ENCODE data around the gene C20orf96.

The C20orf96 gene

GRCh38 chr20:275791-276190 lies 14.8 kb downstream of the C20orf96 start:
- H3K27ac ChIP-seq (ENCODE audit: low read depth, low read length) = no peak overlapping the region
- H3K23ac ChIP-seq (ENCODE audit: low read length) = no peak overlapping the region

GRCh38 chr20:273884-274283 lies 16.7 kb downstream of the C20orf96 start:
- Histone ChIP-seq H3K27me3 (ENCODE audit: insufficient read depth, low read length) (no peaks in the 10 kb centered on the region), H3K9me3 (ENCODE audit: insufficient read depth, low read depth, low read length) (no peaks in the 10 kb centered on the region), H3K79me2 (ENCODE audit: control insufficient read depth, insufficient read depth, low read length, poor library complexity) (no peaks in the 10 kb centered on the region), H3K4ac (ENCODE audit: low read depth, low read length) (no peak overlapping the region), H2AK5ac (ENCODE audit: low read length) (no peak overlapping the region), H3K4me1 (ENCODE audit: control insufficient read depth in 1 of 2, insufficient read depth in 2 of 2, low read length in 2 of 2) (no peaks in the 10 kb centered on the region), H3K9ac (ENCODE audit: low read length) (no peak overlapping the region), H3K27ac (ENCODE audit: low read depth, low read length) (no peak overlapping the region), H2AFZ (ENCODE audit: insufficient read depth, low read length, poor library complexity) (no peak overlapping the region), H3K36me3 (ENCODE audit: control insufficient read depth in 1 of 2, insufficient read depth in 2 of 2, low read length in 2 of 2) (peaks cover 13 to 29% of the 10 kb centered on the region in 2 experiments), H4K12ac (ENCODE audit: low read depth, low read length) (no peak overlapping the region), H3K23ac (ENCODE audit: low read length) (no peak overlapping the region), H3K18ac (ENCODE audit: low read length) (no peak overlapping the region), H2BK5ac (ENCODE audit: low read depth, low read length, poor library complexity) (no peak overlapping the region), H3K4me2 (ENCODE audit: low read length) (no peak overlapping the region), H3K14ac (ENCODE audit: low read length) (no peak overlapping the region), H4K91ac (ENCODE audit: low read depth, low read length) (no peak overlapping the region), H3K4me3 (ENCODE audit: low read depth, low read length) (no peak overlapping the region), H2BK120ac (ENCODE audit: insufficient read depth, low read length, poor library complexity) (no peak overlapping the region), H2BK12ac (ENCODE audit: low read length) (no peak overlapping the region), H4K8ac (ENCODE audit: low read depth, low read length) (no peak overlapping the region), H3K79me1 (ENCODE audit: low read length) (no peaks in the 10 kb centered on the region)
- DNase-seq = no peak
- WGBS (ENCODE audit: extremely low coverage, insufficient coverage, insufficient read length) = no CpG with 5 or more reads among the region's 3 CpGs

More at GRCh38 chr20:275791-276190, 14.8 kb downstream of the C20orf96 start:
- H2AFZ ChIP-seq (ENCODE audit: insufficient read depth, low read length, poor library complexity) = no peak overlapping the region
- peaks cover 13 to 29% of the 10 kb centered on the region in 2 experiments for H3K36me3 ChIP-seq (ENCODE audit: control insufficient read depth in 1 of 2, insufficient read depth in 2 of 2, low read length in 2 of 2)
- H4K12ac ChIP-seq (ENCODE audit: low read depth, low read length) = no peak overlapping the region
- no peak for DNase-seq
- no peak overlapping the region for H4K91ac ChIP-seq (ENCODE audit: low read depth, low read length)
- H3K4me3 ChIP-seq (ENCODE audit: low read depth, low read length) = peak overlapping the region; percentile 27
- no CpG with 5 or more reads among the region's 7 CpGs for WGBS (ENCODE audit: extremely low coverage, insufficient coverage, insufficient read length)
- H4K8ac ChIP-seq (ENCODE audit: low read depth, low read length) = no peak overlapping the region
- H3K4me1 ChIP-seq (ENCODE audit: control insufficient read depth in 1 of 2, insufficient read depth in 2 of 2, low read length in 2 of 2) = no peaks in the 10 kb centered on the region
- no peak overlapping the region for H2AK5ac ChIP-seq (ENCODE audit: low read length)
- H2BK5ac ChIP-seq (ENCODE audit: low read depth, low read length, poor library complexity) = no peak overlapping the region
- H2BK120ac ChIP-seq (ENCODE audit: insufficient read depth, low read length, poor library complexity) = no peak overlapping the region
- no peak overlapping the region for H3K14ac ChIP-seq (ENCODE audit: low read length)
- H2BK12ac ChIP-seq (ENCODE audit: low read length) = no peak overlapping the region
- no peaks in the 10 kb centered on the region for H3K79me2 ChIP-seq (ENCODE audit: control insufficient read depth, insufficient read depth, low read length, poor library complexity)
- H3K9me3 ChIP-seq (ENCODE audit: insufficient read depth, low read depth, low read length) = peaks cover 2% of the 10 kb centered on the region
- no peaks in the 10 kb centered on the region for H3K27me3 ChIP-seq (ENCODE audit: insufficient read depth, low read length)
- no peak overlapping the region for H3K4ac ChIP-seq (ENCODE audit: low read depth, low read length)
- H3K18ac ChIP-seq (ENCODE audit: low read length) = no peak overlapping the region
- no peak overlapping the region for H3K9ac ChIP-seq (ENCODE audit: low read length)
- no peak overlapping the region for H3K4me2 ChIP-seq (ENCODE audit: low read length)
- H3K79me1 ChIP-seq (ENCODE audit: low read length) = no peaks in the 10 kb centered on the region

GRCh38 chr20:272718-273117 lies 17.8 kb downstream of the C20orf96 start:
- Histone ChIP-seq H2BK12ac (ENCODE audit: low read length) (no peak overlapping the region), H3K79me2 (ENCODE audit: control insufficient read depth, insufficient read depth, low read length, poor library complexity) (no peaks in the 10 kb centered on the region), H3K14ac (ENCODE audit: low read length) (no peak overlapping the region), H4K12ac (ENCODE audit: low read depth, low read length) (no peak overlapping the region), H3K4me1 (ENCODE audit: control insufficient read depth in 1 of 2, insufficient read depth in 2 of 2, low read length in 2 of 2) (no peaks in the 10 kb centered on the region), H3K18ac (ENCODE audit: low read length) (no peak overlapping the region), H4K91ac (ENCODE audit: low read depth, low read length) (no peak overlapping the region), H3K27me3 (ENCODE audit: insufficient read depth, low read length) (no peaks in the 10 kb centered on the region), H3K9me3 (ENCODE audit: insufficient read depth, low read depth, low read length) (no peaks in the 10 kb centered on the region), H2BK120ac (ENCODE audit: insufficient read depth, low read length, poor library complexity) (no peak overlapping the region), H2AFZ (ENCODE audit: insufficient read depth, low read length, poor library complexity) (no peak overlapping the region), H3K4me3 (ENCODE audit: low read depth, low read length) (no peak overlapping the region), H3K79me1 (ENCODE audit: low read length) (no peaks in the 10 kb centered on the region), H3K27ac (ENCODE audit: low read depth, low read length) (no peak overlapping the region), H3K36me3 (ENCODE audit: control insufficient read depth in 1 of 2, insufficient read depth in 2 of 2, low read length in 2 of 2) (peaks cover 10 to 22% of the 10 kb centered on the region in 2 experiments), H3K9ac (ENCODE audit: low read length) (no peak overlapping the region), H3K4ac (ENCODE audit: low read depth, low read length) (no peak overlapping the region), H2BK5ac (ENCODE audit: low read depth, low read length, poor library complexity) (no peak overlapping the region), H2AK5ac (ENCODE audit: low read length) (no peak overlapping the region), H3K23ac (ENCODE audit: low read length) (no peak overlapping the region), H4K8ac (ENCODE audit: low read depth, low read length) (no peak overlapping the region), H3K4me2 (ENCODE audit: low read length) (no peak overlapping the region)
- DNase-seq = no peak

- Histone ChIP-seq H3K27me3 (ENCODE audit: insufficient read depth, low read length) (no peaks in the 10 kb centered on the region), H2BK5ac (ENCODE audit: low read depth, low read length, poor library complexity) (no peak overlapping the region), H2BK120ac (ENCODE audit: insufficient read depth, low read length, poor library complexity) (no peak overlapping the region), H2AK5ac (ENCODE audit: low read length) (no peak overlapping the region), H3K79me1 (ENCODE audit: low read length) (peaks cover 2% of the 10 kb centered on the region), H2AFZ (ENCODE audit: insufficient read depth, low read length, poor library complexity) (no peak overlapping the region), H4K8ac (ENCODE audit: low read depth, low read length) (no peak overlapping the region), H3K4me3 (ENCODE audit: low read depth, low read length) (no peak overlapping the region), H3K4me1 (ENCODE audit: control insufficient read depth in 1 of 2, insufficient read depth in 2 of 2, low read length in 2 of 2) (peaks cover 0 to 3% of the 10 kb centered on the region in 2 experiments), H3K79me2 (ENCODE audit: control insufficient read depth, insufficient read depth, low read length, poor library complexity) (peaks cover 2% of the 10 kb centered on the region), H3K9me3 (ENCODE audit: insufficient read depth, low read depth, low read length) (no peaks in the 10 kb centered on the region), H2BK12ac (ENCODE audit: low read length) (no peak overlapping the region), H3K36me3 (ENCODE audit: control insufficient read depth in 1 of 2, insufficient read depth in 2 of 2, low read length in 2 of 2) (peaks cover 3 to 11% of the 10 kb centered on the region in 2 experiments), H3K9ac (ENCODE audit: low read length) (no peak overlapping the region), H3K14ac (ENCODE audit: low read length) (no peak overlapping the region), H4K12ac (ENCODE audit: low read depth, low read length) (no peak overlapping the region), H3K18ac (ENCODE audit: low read length) (no peak overlapping the region), H4K91ac (ENCODE audit: low read depth, low read length) (no peak overlapping the region), H3K4ac (ENCODE audit: low read depth, low read length) (no peak overlapping the region), H3K23ac (ENCODE audit: low read length) (no peak overlapping the region), H3K4me2 (ENCODE audit: low read length) (no peak overlapping the region), H3K27ac (ENCODE audit: low read depth, low read length) (no peak overlapping the region)
- DNase-seq = no peak
Observed at GRCh38 chr20:271528-271927, 19.0 kb downstream of the C20orf96 start.

Data from trophoblast cell (in vitro differentiated cells and primary cell).